NCI-H2227 treated with DMSO at 0.1 percent for 48 hours (cell line): ENCODE data around the gene GTPBP6.
"Not testable (repeated sequence)": the region's sequence is repeated elsewhere in the genome, so short reads cannot be mapped to it uniquely, and the experiment has no call there.

ENCODE experiments used
- DNase-seq: peaks from one replicate; lab custom pipeline; 2025; lab: John Stamatoyannopoulos, UW

Gene GTPBP6

GRCh38 chrX:316351-317325, 2.0 kb downstream of the GTPBP6 start:
- DNase-seq, result no peak

GRCh38 chrX:314781-315595, 3.6 kb downstream of the GTPBP6 start:
- DNase-seq, result no peak

DNA sequence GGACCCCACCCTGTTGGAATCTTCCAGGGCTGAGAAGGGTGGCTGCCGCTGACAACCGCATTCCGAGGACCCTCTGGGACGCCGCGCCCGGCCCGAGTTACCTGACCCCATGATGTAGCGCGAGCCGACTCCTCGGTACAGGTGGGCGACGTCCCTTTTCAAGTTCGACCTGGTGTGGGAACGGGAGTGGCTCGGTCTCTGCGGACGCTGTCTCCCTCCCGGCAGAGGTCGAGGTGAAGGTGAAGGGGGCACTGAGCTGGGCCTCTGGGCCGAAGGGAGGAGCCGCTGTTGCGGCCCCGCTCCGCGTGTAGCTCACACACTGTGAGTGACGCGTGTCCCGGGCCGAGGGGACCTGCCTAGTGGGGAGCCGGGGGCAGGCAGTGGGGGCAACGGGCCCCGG, 4.5 kb downstream of the GTPBP6 start:
- no peak for DNase-seq

GRCh38 chrX:313546-313945, 5.0 kb downstream of the GTPBP6 start:
- no peak for DNase-seq

GRCh38 chrX:312621-313331, 5.8 kb downstream of the GTPBP6 start:
- DNase-seq, result no peak

- no peak for DNase-seq
These were observed 7.2 kb downstream of the GTPBP6 start for GRCh38 chrX:311156-312129.

GRCh38 chrX:310621-311155, 7.9 kb downstream of the GTPBP6 start:
- DNase-seq, result no peak

- DNase-seq, result no peak
These were observed 9.6 kb downstream of the GTPBP6 start for GRCh38 chrX:308821-309520.

DNA sequence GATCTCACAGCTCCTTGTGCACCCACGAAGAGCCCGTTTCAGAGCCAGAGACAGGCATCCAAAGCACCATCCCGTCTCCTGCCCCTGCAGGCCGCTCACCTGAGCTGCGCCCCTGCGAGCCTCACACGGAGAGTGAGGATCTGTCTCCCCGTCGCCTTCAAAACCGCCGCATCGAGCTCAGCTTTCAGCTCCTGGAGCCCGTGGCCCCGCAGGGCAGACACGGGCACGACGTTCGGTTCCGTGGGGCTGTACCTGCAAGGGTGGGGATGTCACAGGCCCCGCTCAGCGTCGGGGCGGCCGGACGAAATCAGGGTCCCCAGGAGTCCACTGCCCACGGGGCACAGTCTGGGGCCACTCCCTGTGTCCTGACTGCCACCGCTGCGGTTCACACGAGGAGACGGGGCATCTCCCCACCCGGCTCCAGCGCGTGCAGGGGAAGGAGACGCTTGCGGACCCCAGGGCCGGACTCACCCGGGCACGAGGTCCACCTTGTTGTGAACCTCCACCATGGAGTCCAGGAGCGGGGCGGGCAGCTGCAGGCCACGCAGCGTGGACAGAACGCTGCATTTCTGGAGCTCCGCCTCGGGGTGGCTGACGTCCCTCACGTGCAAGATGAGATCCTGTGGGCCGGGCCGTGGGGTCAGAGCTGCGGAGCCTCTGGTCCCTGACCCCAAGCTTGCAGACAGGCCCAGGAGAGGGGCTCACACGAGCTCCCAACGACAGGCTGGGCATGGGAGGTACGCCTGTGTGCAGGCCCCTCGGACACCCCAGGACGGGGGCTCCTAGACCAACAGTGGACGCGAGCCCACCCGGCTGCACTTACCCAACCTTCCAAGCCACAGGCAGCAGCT, 11.1 kb downstream of the GTPBP6 start:
- no peak for DNase-seq

DNA sequence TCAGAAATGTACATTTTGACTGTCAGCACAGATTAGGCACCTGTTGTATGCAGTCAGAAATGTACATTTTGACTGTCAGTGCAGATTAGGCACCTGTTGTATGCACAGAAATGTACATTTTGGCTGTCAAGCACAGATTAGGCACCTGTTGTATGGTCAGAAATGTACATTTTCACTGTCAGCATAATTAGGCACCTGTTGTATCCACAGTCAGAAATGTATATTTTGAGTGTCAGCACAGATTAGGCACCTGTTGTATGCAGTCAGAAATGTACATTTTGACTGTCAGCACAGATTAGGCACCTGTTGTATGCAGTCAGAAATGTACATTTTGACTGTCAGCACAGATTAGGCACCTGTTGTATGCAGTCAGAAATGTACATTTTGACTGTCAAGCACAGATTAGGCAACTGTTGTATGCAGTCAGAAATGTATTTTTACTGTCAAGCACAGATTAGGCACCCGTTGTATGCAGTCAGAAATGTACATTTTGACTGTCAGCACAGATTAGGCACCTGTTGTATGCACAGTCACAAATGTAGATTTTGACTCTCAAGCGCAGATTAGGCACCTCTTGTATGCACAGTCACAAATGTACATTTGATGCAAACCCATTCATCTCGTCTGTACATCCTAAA, 11.9 kb downstream of the GTPBP6 start:
- DNase-seq, result not testable (repeated sequence)

- DNase-seq, result not testable (repeated sequence)
These were observed 12.6 kb downstream of the GTPBP6 start for GRCh38 chrX:305781-306613.

DNA sequence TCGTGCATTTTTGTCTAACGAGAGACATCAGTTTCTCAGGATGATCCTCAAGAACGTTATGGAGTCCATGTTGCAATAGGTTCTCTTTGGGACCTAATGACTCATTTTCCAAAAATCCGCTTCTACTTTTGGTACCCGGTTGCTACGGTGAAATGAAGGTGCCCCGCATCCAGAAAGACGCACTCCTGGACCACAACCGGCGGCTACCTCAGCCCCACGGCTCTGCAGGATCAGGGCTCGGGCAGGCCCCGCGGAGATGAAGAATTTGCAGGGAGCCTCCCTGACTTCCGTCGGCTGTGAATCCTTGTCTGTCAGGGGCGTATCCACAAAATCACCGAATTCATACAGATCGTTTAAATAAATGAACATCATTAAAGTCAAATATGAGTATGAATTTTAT, 15.6 kb downstream of the GTPBP6 start:
- DNase-seq, result no peak

DNA sequence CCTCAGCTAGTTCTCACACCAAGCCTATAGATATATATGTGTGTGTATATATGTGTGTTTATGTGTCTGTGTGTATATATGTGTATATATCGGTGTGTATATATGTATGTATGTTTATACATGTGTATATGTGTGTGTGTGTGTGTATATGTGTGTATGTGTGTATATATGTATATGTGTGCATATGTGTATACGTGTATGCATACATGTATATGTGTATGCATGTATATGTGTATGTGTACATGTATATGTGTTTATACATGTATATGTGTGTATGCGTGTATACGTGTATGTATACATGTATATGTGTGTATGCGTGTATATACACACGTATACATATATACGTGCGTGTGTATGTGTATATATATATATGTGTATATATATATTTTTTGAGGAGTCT, 18.3 kb downstream of the GTPBP6 start:
- no peak for DNase-seq

DNA sequence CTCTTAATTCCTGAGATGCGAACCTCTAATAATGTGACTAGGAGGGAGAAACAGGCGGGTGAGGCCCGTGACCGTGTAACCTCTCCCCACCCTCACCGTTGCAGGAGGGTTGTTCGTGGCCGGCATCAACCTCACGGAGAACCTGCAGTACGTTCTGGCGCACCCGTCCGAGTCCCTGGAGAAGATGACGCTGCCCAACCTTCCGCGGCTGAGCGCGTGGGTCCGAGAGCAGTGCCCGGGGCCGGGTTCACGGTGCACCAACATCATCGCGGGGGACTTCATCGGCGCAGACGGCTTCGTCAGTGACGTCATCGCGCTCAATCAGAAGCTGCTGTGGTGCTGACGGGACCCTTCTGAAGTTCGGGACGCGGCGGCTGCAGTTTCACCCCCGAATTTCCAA, 19.6 kb downstream of the GTPBP6 start:
- no peak for DNase-seq

DNA sequence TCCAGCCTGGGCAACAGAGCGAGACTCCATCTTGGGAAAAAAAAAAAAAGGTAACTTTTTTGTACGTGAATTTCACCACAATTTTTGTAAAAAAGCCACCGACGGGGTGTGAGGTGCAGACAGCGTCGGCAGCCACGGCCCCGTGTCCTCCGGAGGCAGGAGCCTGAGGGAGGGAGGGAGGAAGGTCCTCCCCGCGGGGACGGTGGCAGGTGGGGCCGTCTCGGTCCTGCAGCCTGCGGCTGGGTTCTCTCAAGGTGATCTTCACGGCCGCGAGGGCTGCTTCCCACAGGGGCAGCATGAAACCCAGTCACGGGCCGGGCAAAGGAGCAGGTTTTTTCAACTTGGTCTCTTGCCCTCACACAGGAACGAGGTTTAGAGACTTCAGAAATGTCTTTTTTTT, 23.5 kb downstream of the GTPBP6 start:
- DNase-seq, result no peak

GRCh38 chrX:292900-293897, 25.4 kb downstream of the GTPBP6 start:
- DNase-seq, result no peak
